ENCODE data around the gene MVK. TPM values are rescaled to one million over a fixed set of nuclear protein-coding genes. Genes with fewer than 3 reads are reported as not detected.

Gene MVK
- total RNA-seq, 1 experiment from 2014 or later = 19.2 TPM

DNA sequence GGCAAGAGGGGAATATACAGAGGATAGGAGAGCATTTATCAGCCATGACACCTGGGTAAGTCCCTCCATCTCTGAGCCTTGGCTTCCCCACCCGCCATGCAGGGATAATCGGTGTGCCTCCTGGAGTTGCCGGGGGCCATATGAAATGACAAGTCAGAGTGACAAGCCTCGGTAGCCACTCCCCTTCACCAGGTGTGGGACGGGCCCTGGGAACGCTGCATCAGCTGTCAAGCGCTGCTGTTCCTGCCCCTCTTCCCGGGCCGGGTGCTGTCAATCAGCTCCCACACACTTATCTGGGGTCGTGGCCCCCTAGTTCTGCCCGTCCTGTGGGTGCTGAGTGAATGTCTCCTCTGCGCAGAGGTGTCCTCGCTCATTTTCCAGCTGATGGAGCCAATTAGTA, 57.2 kb downstream of the MVK start:
- H3K27ac Mint-ChIP-seq = no peak overlapping the region
- Histone ChIP-seq H4K91ac (ENCODE audit: insufficient read length, low read depth, low read length) (no peak overlapping the region), H2AFZ (ENCODE audit: low read length) (no peak overlapping the region), H2BK12ac (ENCODE audit: insufficient read length, low read depth, low read length) (no peak overlapping the region), H4K8ac (replicated peaks; ENCODE audit: insufficient read length, low read depth, low read length) (no peak overlapping the region), H3K4ac (ENCODE audit: low read depth, low read length) (no peak overlapping the region), H3K14ac (ENCODE audit: insufficient read depth, low read length) (no peak overlapping the region), H3K23ac (ENCODE audit: insufficient read length, low read depth, low read length) (no peak overlapping the region), H3K18ac (ENCODE audit: insufficient read length, low read depth, low read length) (no peak overlapping the region), H2AK5ac (ENCODE audit: insufficient read length, low read length) (no peak overlapping the region), H3K27ac (ENCODE audit: insufficient read length, low read depth, low read length) (no peak overlapping the region), H4K20me1 (ENCODE audit: control insufficient read depth, insufficient read depth, insufficient read length) (peaks cover 2% of the 10 kb centered on the region), H2BK5ac (ENCODE audit: insufficient read length, low read length) (no peak overlapping the region), H3K79me1 (ENCODE audit: insufficient read depth, low read depth, low read length, poor library complexity, severe bottlenecking) (no peaks in the 10 kb centered on the region), H3K4me2 (ENCODE audit: insufficient read depth, insufficient read length, low read length) (no peak overlapping the region), H2BK15ac (ENCODE audit: low read depth, low read length) (no peak overlapping the region), H3K27me3 (ENCODE audit: insufficient read depth, low read length) (no peaks in the 10 kb centered on the region), H4K5ac (ENCODE audit: insufficient read length, low read depth, low read length) (no peak overlapping the region), H3K79me2 (ENCODE audit: insufficient read depth, low read length) (no peaks in the 10 kb centered on the region), H3K9me3 (ENCODE audit: control insufficient read depth, low read depth, low read length) (no peaks in the 10 kb centered on the region), H3K9ac (ENCODE audit: extremely low read depth, insufficient read length, low read length) (no peak overlapping the region), H2BK20ac (ENCODE audit: low read depth, low read length, poor library complexity, severe bottlenecking) (no peak overlapping the region), H3T11ph (ENCODE audit: low read length) (no peak overlapping the region), H2BK120ac (ENCODE audit: low read depth, low read length, poor library complexity, severe bottlenecking) (no peak overlapping the region), H3K56ac (ENCODE audit: insufficient read length, low read depth, low read length) (no peak overlapping the region), H3K23me2 (ENCODE audit: insufficient read length, low read depth, low read length, poor library complexity, severe bottlenecking) (no peaks in the 10 kb centered on the region), H3K4me1 (ENCODE audit: insufficient read depth, low read length) (no peaks in the 10 kb centered on the region)
- DNase-seq = no peak
- H3K4me1 Mint-ChIP-seq = peaks cover 7 to 19% of the 10 kb centered on the region in 2 experiments
- TF ChIP-seq, protein P1, sequence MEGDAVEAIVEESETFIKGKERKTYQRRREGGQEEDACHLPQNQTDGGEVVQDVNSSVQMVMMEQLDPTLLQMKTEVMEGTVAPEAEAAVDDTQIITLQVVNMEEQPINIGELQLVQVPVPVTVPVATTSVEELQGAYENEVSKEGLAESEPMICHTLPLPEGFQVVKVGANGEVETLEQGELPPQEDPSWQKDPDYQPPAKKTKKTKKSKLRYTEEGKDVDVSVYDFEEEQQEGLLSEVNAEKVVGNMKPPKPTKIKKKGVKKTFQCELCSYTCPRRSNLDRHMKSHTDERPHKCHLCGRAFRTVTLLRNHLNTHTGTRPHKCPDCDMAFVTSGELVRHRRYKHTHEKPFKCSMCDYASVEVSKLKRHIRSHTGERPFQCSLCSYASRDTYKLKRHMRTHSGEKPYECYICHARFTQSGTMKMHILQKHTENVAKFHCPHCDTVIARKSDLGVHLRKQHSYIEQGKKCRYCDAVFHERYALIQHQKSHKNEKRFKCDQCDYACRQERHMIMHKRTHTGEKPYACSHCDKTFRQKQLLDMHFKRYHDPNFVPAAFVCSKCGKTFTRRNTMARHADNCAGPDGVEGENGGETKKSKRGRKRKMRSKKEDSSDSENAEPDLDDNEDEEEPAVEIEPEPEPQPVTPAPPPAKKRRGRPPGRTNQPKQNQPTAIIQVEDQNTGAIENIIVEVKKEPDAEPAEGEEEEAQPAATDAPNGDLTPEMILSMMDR (conservative IDR thresholded peaks at IDR 0.05) = no peak
- H3K9me3 Mint-ChIP-seq = peaks cover 4 to 17% of the 10 kb centered on the region in 2 experiments
- peaks cover 0 to 10% (median 0%) of the 10 kb centered on the region in 3 experiments; a peak in 3 of 7 replicates for H3K36me3 Mint-ChIP-seq (ENCODE audit: insufficient read depth in 1 of 3, low read depth in 3 of 3)
- H3K4me3 Mint-ChIP-seq = no peak overlapping the region
- no CpG with 5 or more reads among the region's 13 CpGs for WGBS (ENCODE audit: extremely low coverage, insufficient read length, low lambda C conversion rate)
- peaks cover 5% of the 10 kb centered on the region for H3K27me3 Mint-ChIP-seq (ENCODE audit: low read depth)

Data from H9 (cell line).